Measurements from ENCODE around the gene CCDC57.

Gene CCDC57

GRCh38 chr17:82154881-82155331 is 57.7 kb downstream of the CCDC57 start:
- Histone ChIP-seq H3K9me2 (replicated peaks; ENCODE audit: insufficient read depth, low read length) (no peaks in the 10 kb centered on the region), H3K36me3 (replicated peaks; ENCODE audit: insufficient read depth, low read length) (no peaks in the 10 kb centered on the region), H3K79me2 (ENCODE audit: low read length) (no peaks in the 10 kb centered on the region), H4K20me1 (ENCODE audit: insufficient read depth, low read length) (no peaks in the 10 kb centered on the region), H3K9me3 (replicated peaks; ENCODE audit: insufficient read depth, low read length) (no peaks in the 10 kb centered on the region), H3K27ac (ENCODE audit: low read length) (no peak overlapping the region), H2AFZ (ENCODE audit: low read length) (no peak overlapping the region), H3K4me1 (ENCODE audit: low read length) (no peaks in the 10 kb centered on the region), H3K4me2 (ENCODE audit: low read depth, low read length) (no peak overlapping the region), H3K27me3 (replicated peaks; ENCODE audit: insufficient read depth, low read length) (no peaks in the 10 kb centered on the region), H3K9ac (ENCODE audit: low read length) (no peak overlapping the region), H3F3A (ENCODE audit: insufficient read depth, low read length) (no peaks in the 10 kb centered on the region), H3K4me3 (ENCODE audit: low read length) (no peak overlapping the region)
- TF ChIP-seq EZH2 (optimal IDR thresholded peaks at IDR 0.05; ENCODE audit: low read depth, low read length) (no peak), EZH2phosphoT487 (IDR thresholded peaks at IDR 0.05; ENCODE audit: low read length) (no peak), CTCF (IDR thresholded peaks at IDR 0.05; ENCODE audit: low read length) (no peak)
- DNase-seq = no peak

- H3K9ac ChIP-seq (ENCODE audit: low read length) = no peak overlapping the region
- H3F3A ChIP-seq (ENCODE audit: insufficient read depth, low read length) = no peaks in the 10 kb centered on the region
- no peaks in the 10 kb centered on the region for H3K27me3 ChIP-seq (replicated peaks; ENCODE audit: insufficient read depth, low read length)
- no peaks in the 10 kb centered on the region for H4K20me1 ChIP-seq (ENCODE audit: insufficient read depth, low read length)
- H3K9me3 ChIP-seq (replicated peaks; ENCODE audit: insufficient read depth, low read length) = no peaks in the 10 kb centered on the region
- no peaks in the 10 kb centered on the region for H3K9me2 ChIP-seq (replicated peaks; ENCODE audit: insufficient read depth, low read length)
- H3K4me2 ChIP-seq (ENCODE audit: low read depth, low read length) = no peak overlapping the region
- no peak overlapping the region for H3K4me3 ChIP-seq (ENCODE audit: low read length)
- peak; percentile 73 for DNase-seq
- H3K27ac ChIP-seq (ENCODE audit: low read length) = no peak overlapping the region
- no peak overlapping the region for H2AFZ ChIP-seq (ENCODE audit: low read length)
- no peaks in the 10 kb centered on the region for H3K79me2 ChIP-seq (ENCODE audit: low read length)
- TF ChIP-seq CTCF (IDR thresholded peaks at IDR 0.05; ENCODE audit: low read length) (peak; percentile 92), EZH2phosphoT487 (IDR thresholded peaks at IDR 0.05; ENCODE audit: low read length) (no peak)
- H3K36me3 ChIP-seq (replicated peaks; ENCODE audit: insufficient read depth, low read length) = no peaks in the 10 kb centered on the region
- H3K4me1 ChIP-seq (ENCODE audit: low read length) = no peaks in the 10 kb centered on the region
These were observed 58.8 kb downstream of the CCDC57 start for GRCh38 chr17:82153745-82154375.

- Histone ChIP-seq H2AFZ (ENCODE audit: low read length) (no peak overlapping the region), H3K4me3 (ENCODE audit: low read length) (no peak overlapping the region), H3K36me3 (replicated peaks; ENCODE audit: insufficient read depth, low read length) (no peaks in the 10 kb centered on the region), H3K9me3 (replicated peaks; ENCODE audit: insufficient read depth, low read length) (no peaks in the 10 kb centered on the region), H3K4me1 (ENCODE audit: low read length) (no peaks in the 10 kb centered on the region), H3K4me2 (ENCODE audit: low read depth, low read length) (no peak overlapping the region), H3K27me3 (replicated peaks; ENCODE audit: insufficient read depth, low read length) (no peaks in the 10 kb centered on the region), H3K79me2 (ENCODE audit: low read length) (no peaks in the 10 kb centered on the region), H4K20me1 (ENCODE audit: insufficient read depth, low read length) (no peaks in the 10 kb centered on the region), H3F3A (ENCODE audit: insufficient read depth, low read length) (no peaks in the 10 kb centered on the region), H3K9me2 (replicated peaks; ENCODE audit: insufficient read depth, low read length) (no peaks in the 10 kb centered on the region), H3K9ac (ENCODE audit: low read length) (no peak overlapping the region), H3K27ac (ENCODE audit: low read length) (no peak overlapping the region)
- no peak for DNase-seq
- TF ChIP-seq EZH2 (optimal IDR thresholded peaks at IDR 0.05; ENCODE audit: low read depth, low read length) (no peak), EZH2phosphoT487 (IDR thresholded peaks at IDR 0.05; ENCODE audit: low read length) (no peak), CTCF (IDR thresholded peaks at IDR 0.05; ENCODE audit: low read length) (no peak)
These were observed 59.3 kb downstream of the CCDC57 start for GRCh38 chr17:82153295-82153691.

Data from MM.1S (cell line).